Measurements from ENCODE around the gene SCAF8.

Gene SCAF8

DNA sequence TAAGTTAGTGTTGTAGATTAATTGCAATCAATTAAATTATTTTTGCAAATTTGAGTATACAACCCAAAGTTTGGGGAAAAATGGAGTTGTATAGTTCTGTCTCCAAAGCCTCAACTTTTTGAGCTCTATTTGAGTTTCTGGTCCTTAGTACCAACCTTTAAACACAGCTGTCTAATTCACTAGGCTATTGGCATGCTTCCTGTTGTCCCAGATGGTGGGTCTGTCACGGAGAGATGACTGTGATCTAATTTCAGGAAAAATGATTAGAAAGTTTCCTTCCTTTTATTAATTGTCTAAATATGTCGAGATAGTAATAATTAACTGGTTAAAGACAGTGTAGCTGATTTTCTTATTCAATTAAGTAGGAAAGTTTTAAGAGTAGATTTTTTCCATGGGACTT is 109.6 kb downstream of the SCAF8 start:
- no peak for DNase-seq

DNA sequence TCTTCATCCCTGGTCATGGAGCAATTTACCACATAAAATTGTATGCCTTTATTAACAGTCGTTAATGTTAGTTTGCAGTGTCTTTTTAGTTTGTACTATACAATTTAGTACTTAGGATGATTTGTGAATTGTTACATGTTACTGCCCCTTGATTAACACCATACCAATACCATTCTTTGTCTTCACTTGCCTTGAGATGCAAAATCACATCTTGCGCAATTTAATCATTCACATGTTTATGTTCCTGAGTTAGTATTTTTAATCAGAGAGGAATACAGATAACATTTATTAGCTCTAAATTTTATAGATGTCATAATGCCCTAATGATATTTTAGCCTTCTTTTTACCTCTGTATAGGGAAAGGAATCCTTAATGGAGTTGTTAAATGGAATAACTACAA is 114.1 kb downstream of the SCAF8 start:
- no peak for DNase-seq

DNA sequence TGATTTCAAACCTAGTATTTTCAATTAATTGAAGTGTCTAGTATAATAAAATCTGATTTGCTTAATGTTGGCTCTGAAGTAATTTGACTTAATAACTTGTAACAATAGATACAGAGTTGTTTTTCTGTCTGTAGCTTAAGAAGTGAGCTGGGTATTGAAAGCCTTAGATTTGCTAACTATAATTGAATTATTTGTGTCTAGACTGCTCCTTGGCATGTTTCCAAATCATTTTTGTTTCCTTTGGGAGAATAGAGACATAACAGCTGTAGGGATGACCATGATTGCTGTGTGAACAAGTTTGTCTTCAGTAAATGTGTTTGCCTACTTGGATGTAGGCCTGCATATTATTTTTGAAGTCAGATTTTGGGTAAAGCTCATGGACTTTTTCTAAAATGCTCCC is 115.4 kb downstream of the SCAF8 start:
- DNase-seq: no peak

DNA sequence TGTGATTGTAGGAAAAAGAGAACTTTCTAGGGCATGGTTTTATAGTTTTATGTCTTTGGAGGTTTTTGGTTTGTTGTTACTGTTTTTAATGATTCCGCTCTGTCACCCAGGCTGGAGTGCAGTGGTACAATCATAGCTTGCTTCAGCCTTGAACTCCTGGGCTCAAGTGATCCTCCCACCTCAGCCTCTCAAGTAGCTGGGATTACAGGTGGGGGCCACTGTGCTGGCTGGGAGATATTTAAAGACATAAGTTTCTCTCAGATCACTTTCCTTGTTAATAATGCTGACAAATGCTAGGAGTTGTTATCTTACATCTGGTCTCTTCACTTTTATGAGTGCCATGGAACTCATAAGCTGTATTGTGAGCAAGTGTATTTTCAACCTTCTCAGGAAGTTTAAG is 116.3 kb downstream of the SCAF8 start:
- DNase-seq: no peak

DNA sequence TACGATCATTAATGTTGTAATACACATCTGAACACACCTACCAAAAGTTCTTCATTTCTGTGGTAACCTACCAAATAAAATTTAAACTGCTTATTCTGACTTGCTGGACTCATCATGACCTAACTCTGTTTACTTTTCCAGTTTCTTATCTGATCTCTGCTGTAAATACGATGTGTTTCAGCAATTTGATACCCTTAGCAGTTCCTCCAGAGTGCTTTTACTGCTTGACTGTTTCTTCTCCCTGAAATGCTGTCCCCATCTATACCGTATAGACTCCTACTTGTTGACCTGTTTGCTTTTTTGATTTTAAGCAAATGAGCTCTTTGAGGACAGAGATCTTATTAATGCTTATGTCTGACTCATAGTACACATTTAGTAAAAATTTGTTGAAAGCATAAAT is 119.5 kb downstream of the SCAF8 start:
- DNase-seq: no peak

DNA sequence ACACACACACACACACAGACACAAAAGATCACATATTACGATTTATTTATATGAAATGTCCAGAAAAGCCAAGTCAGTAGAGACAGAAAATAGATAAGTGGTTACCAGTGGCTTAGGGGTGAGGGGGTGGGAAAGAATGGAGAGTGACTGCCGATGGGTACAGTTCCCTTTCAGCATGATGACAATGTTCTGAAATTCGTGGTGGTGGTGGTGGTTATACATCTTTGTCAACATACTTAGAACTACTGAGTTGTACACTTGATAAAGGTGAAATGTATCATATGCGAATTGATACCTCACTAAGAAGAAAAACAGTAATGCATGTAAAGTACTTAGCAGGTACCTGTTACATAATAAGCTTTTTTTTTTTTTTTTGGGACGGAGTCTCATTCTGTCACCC is 124.3 kb downstream of the SCAF8 start:
- DNase-seq: no peak

DNA sequence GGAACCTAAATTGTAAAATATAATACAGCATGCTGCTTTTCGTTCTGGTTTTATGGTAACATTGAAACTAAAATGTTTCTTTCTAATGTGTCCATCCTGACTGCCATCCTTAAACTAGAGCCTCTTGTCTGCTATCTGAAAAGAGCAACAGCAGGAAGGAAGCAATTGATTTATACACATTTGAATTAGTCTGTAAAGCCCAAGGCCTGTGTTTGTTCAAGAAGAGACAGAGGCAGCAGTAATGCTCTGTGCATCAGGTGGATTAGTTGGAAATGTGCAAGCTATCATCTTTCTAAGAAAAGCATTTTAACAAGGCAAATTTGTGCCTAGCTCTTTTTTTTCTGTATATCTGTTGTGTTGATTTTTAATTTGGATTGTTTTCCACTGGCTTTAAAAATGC is 128.6 kb downstream of the SCAF8 start:
- no peak for DNase-seq

DNA sequence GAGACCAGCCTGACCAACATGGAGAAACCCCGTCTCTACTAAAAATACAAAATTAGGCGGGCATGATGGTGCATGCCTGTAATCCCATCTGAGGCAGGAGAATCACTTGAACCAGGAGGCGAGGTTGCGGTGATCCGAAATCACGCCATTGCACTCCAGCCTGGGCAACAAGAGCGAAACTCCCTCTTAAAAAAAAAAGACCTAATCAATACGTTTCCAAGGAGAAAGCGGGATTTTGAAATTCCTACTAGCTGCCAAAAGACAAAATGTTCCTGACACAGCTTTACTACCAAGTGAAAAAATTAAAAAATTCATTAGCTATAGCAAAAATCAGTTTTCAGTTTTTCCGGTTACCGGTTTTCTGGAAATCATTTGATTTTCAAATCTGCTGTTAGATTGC is 129.3 kb downstream of the SCAF8 start:
- DNase-seq: no peak

DNA sequence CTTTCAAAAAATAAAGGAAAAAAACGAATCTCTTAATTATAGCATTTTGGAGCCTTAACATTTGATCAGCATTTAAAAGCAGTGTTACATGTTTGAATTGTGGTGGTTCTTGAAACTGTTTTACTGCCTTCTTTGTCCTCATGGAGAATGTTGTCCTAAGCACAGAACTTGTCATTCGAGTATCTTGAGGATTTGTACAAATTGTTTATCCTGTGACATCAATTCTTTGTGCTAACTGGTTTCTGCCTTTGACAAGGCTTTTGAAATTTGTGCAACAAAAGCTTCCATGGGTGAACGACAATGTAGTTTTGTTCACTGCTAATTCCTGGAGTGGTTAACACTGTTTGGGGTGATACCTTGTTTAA is 130.8 kb downstream of the SCAF8 start:
- no peak for DNase-seq

DNA sequence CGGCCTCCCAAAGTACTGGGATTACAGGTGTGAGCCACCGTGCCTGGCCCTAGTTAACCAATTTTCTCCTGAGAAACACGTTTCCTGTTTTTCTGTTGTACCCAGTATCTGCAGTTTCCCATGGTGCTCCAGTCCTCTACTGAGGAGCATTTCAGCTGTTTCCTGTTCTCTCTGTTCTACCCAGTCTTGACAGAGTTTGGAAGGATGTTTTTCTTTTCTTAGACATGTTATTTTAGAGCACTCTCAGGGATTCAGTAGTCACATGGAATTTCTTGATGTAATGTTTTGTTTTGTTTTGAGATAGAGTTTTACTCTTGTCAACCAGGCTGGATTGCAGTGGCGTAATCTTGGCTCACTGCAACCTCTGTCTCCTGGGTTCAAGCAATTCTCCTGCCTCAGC is 132.1 kb downstream of the SCAF8 start:
- DNase-seq: no peak

DNA sequence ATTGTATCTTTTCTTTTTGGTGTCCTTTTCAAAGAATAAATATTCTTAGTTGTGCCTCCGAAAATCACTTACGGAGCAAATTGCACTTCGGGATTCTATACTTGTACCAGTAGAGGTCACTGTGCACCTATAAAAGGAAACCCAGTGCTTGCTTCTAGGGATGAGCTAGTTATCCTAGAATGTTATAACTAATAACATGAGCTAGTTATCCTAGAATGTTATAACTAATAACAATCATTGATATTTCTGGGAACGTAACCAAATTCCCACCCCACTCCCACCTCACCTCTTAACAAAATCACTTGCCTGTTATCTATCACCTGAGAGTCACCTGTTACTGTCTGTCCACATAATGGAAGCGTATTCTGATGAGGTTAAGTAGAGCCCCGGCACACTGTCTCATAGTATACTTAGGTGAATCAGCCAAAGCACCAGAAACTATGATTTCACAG is 135.0 kb downstream of the SCAF8 start:
- DNase-seq: no peak

DNA sequence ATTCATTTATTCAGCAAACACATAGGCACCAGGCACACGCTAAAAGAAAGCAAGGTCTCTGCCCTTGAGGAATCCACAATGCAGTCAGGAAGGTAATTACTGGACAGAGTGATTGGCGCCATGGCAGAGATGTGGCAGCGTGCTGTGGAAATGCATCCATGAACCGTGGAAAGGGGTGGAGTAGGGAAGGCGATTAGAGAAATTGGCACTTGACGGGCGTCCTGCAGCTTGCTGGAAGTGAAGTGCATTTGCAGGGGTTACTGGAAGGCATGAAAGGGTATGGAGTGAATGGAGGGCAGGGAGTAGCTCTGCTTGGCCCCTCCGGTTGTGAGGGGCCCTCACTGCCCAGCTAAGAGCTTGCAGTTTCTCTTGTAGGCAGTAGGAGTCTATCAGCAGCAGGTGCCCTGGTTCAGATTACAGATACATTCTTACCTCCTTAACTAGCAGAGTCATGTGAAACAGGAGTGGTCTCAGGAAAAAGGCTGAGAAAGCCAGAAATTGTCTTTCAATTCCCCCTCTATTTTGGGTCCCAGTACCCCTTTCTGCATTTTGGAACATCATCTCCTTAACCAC is 139.4 kb downstream of the SCAF8 start:
- no peak for DNase-seq

DNA sequence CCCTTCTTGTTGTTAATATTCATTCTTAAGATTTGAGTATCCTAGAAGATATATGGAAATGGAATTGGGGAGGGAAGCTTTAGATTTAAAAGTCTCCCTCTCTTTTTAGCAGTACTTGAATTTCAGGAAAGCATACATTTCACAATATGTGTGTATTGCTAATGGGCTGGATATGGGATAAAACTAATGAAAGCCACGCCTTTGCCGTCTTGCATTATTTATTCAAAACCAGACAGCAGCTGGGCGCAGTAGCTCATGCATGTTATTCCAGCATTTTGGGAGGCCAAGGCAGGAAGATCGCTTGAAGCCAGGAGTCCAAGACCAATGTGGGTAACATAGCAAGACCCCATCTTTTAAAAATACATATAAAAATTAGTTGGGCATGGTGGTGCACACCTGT is 140.3 kb downstream of the SCAF8 start:
- DNase-seq: no peak

DNA sequence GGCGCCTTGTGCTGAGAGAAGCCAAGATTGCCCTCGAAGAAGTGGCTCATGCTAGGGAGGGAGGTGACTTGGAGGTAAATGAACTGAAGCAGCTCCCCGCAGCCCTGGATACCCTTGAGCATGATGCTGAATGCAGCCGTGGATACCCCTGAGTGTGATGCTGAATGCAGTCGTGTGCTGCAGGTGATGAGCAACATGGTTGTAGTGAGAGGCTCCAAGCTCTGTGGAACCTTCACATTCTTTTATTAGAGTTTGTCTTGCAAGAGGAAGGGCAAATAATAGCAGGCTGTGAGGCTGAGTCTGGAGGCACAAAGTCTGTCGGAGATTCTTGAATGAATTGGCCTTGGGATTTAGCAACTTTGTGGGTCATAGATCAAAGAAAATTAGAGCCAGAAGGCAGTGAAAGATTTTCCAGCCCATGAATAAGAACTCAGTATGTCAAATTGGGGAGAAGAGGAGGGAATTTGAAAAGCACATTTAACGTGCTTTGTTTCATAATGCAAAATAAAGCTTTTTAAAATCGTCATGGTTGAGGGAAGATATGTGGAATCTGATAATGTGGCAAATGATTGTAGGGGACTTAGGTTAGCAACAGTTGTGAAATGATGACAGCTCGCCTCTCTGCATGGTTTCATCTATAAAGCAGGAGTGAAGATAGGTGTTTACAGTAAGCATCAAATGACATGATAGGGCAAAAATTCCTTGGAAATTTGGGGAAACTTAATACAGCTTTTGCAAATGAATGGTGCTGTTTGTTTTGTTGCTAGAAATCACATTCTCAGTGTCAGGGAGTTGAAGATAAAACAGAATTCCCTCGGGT is 141.8 kb downstream of the SCAF8 start:
- DNase-seq: no peak

DNA sequence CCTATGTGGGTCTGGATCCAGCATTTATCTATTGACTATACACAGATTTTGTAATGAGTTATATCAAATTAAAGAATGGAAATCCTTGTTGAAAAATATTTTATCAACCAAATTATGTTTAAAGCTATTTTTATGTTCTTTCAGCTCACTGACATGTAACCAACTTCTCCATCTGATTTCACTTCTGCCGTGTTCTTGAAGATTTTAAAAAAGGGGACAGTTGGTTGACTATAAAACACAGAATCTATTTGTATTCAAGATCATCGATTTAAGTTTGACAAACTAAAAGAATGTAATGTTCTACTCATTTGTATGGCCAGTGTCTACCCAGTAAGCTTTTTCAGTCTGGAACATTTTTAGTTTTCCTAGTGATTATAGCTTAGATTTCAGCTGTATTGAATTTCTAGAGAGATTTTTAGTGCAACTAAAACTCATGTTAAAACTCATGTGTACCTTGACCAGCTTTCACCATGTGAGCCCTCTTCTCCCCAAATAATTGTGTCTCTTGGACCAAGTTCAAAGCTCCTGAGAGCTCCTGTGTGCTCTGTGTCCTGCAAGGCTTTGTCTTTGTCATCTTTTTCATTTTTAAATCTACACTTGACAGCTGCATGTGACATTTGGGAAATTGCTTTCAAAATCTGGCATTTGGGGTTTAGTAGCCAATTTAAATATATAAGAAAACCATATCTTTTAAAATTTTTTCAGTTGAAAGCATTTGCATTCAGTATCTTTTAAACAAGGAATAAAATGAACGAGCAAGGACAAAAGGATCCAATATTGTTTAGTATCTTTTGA is 143.5 kb downstream of the SCAF8 start:
- DNase-seq: no peak

DNA sequence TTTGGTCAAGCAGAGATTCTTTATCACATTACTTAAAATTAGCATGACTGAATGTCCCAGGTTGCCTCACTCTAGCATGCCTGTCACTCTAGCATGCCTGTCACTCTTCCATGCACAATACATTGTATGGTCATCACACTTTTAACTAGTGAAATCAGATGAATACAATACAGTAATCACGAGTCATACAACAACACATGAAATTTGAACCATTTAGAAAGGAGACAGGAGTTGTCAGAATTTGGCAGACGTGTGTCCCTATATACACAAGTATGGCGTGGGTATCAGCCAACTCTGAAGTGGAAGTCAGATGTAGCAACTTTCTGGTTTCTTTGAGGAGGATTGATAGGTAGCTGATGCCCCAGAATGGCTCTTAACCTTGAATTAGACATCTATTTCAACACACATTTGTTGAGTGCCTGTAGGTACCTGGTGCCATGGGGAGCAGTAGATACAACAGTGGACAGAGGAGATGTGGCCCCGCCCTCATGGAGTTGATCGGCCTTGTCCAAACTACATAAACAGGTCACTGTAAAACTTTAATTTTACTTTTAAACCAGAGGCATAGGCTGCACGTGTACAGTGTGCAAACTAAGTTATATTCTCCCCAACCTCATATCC is 145.8 kb downstream of the SCAF8 start:
- DNase-seq: no peak

DNA sequence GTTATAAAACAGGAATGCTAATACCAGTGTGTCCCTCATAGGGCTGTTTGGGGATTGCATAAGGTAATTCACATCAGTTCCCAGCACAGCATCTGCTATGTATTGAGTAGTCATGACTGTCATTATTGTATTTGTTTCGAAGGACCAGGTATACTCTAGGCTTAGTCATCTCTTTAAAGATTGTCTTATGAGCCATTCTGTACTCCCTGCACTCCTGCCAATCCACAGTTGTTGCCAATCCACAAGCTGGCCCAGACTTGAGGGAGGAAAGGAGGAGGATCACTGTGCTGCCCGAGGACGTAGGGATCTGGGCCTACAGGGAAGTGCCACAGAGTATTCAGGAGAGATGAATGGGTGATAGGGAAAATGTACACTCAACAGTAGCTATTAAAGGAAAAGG is 148.9 kb downstream of the SCAF8 start:
- no peak for DNase-seq

Data from stimulated activated CD4-positive, alpha-beta T cell treated with anti-CD3 and anti-CD28 coated beads, Interleukin-4, amount 100 ng/mL, for 1 hour (primary cell).